ENCODE results near the gene BGLAP. TPM values are rescaled to one million over a fixed set of nuclear protein-coding genes. Genes with fewer than 3 reads are reported as not detected.

BGLAP gene
- polyA plus RNA-seq, 1 experiment, result 0.12 TPM

- no peak for TF ChIP-seq CTCF (IDR thresholded peaks at IDR 0.05; ENCODE audit: low read depth, low read length)
- Histone ChIP-seq H3K27me3 (ENCODE audit: control insufficient read depth, insufficient read depth, low read length) (no peaks in the 10 kb centered on the region), H3K4me3 (ENCODE audit: low read depth, low read length) (no peak overlapping the region), H3K9me3 (ENCODE audit: control insufficient read depth, insufficient read depth, low read length) (no peaks in the 10 kb centered on the region), H3K27ac (ENCODE audit: low read depth, low read length) (no peak overlapping the region)
- POLR2A ChIA-PET, result interaction anchor here (1.0 to 2.8 kb wide), 3 partner anchors 13 to 98 kb away, joined by 4 to 12 read pairs (median 5); partner anchors contain the start of gene PMF1
- CTCF ChIA-PET, result interaction anchor here (0.6 to 5.7 kb wide), 29 partner anchors 8 to 159 kb away, joined by 3 to 136 read pairs (median 7); partner anchors contain the start of genes MEX3A and PMF1
- DNase-seq (ENCODE audit: low read depth, low spot score), result no peak
Measured at GRCh38 chr1:156225677-156226014, 16.3 kb upstream of the BGLAP start.

- POLR2A ChIA-PET, result interaction anchor here (2.8 kb wide), 1 partner anchor 13 kb away, joined by 12 read pairs; the partner anchor contains the start of gene PMF1
Measured at GRCh38 chr1:156226116-156226538, 15.9 kb upstream of the BGLAP start.

GRCh38 chr1:156226782-156227181 lies 15.2 kb upstream of the BGLAP start:
- H3K4me3 ChIP-seq (ENCODE audit: low read depth, low read length), result no peak overlapping the region
- DNase-seq (ENCODE audit: low read depth, low spot score), result no peak
- ChIA-PET POLR2A (interaction anchor here (2.8 kb wide), 1 partner anchor 14 kb away, joined by 12 read pairs; the partner anchor contains the start of gene PMF1), CTCF (interaction anchor here (5.2 to 5.7 kb wide), 3 partner anchors 82 to 137 kb away, joined by 68 to 136 read pairs (median 90); no protein-coding TSS in a partner anchor)
- H3K27me3 ChIP-seq (ENCODE audit: control insufficient read depth, insufficient read depth, low read length), result no peaks in the 10 kb centered on the region
- no peak overlapping the region for H3K27ac ChIP-seq (ENCODE audit: low read depth, low read length)
- H3K9me3 ChIP-seq (ENCODE audit: control insufficient read depth, insufficient read depth, low read length), result no peaks in the 10 kb centered on the region
- no peak for TF ChIP-seq CTCF (IDR thresholded peaks at IDR 0.05; ENCODE audit: low read depth, low read length)

More at GRCh38 chr1:156226116-156226538, 15.9 kb upstream of the BGLAP start:
- no peak for TF ChIP-seq CTCF (IDR thresholded peaks at IDR 0.05; ENCODE audit: low read depth, low read length)
- CTCF ChIA-PET, result interaction anchor here (0.8 to 5.7 kb wide), 12 partner anchors 12 to 143 kb away, joined by 3 to 136 read pairs (median 16); partner anchors contain the start of genes MEX3A and PMF1
- no peaks in the 10 kb centered on the region for H3K9me3 ChIP-seq (ENCODE audit: control insufficient read depth, insufficient read depth, low read length)
- H3K4me3 ChIP-seq (ENCODE audit: low read depth, low read length), result no peak overlapping the region
- no peak for DNase-seq (ENCODE audit: low read depth, low spot score)
- H3K27me3 ChIP-seq (ENCODE audit: control insufficient read depth, insufficient read depth, low read length), result no peaks in the 10 kb centered on the region
- H3K27ac ChIP-seq (ENCODE audit: low read depth, low read length), result no peak overlapping the region

- Histone ChIP-seq H3K9me3 (ENCODE audit: control insufficient read depth, insufficient read depth, low read length) (no peaks in the 10 kb centered on the region), H3K4me3 (ENCODE audit: low read depth, low read length) (no peak overlapping the region), H3K27ac (ENCODE audit: low read depth, low read length) (no peak overlapping the region), H3K27me3 (ENCODE audit: control insufficient read depth, insufficient read depth, low read length) (no peaks in the 10 kb centered on the region)
- ChIA-PET CTCF (no interaction called here), POLR2A (no interaction called here)
- no peak for DNase-seq (ENCODE audit: low read depth, low spot score)
- TF ChIP-seq CTCF (IDR thresholded peaks at IDR 0.05; ENCODE audit: low read depth, low read length), result no peak
Measured at GRCh38 chr1:156228501-156228900, 13.5 kb upstream of the BGLAP start.

GRCh38 chr1:156229809-156230472 lies 12.0 kb upstream of the BGLAP start:
- no peak for TF ChIP-seq CTCF (IDR thresholded peaks at IDR 0.05; ENCODE audit: low read depth, low read length)
- ChIA-PET POLR2A (interaction anchor here (0.6 kb wide), 1 partner anchor 60 kb away, joined by 5 read pairs; no protein-coding TSS in a partner anchor), CTCF (interaction anchor here (1.2 kb wide), 1 partner anchor 133 kb away, joined by 3 read pairs; no protein-coding TSS in a partner anchor)
- Histone ChIP-seq H3K4me3 (ENCODE audit: low read depth, low read length) (no peak overlapping the region), H3K9me3 (ENCODE audit: control insufficient read depth, insufficient read depth, low read length) (no peaks in the 10 kb centered on the region), H3K27me3 (ENCODE audit: control insufficient read depth, insufficient read depth, low read length) (no peaks in the 10 kb centered on the region), H3K27ac (ENCODE audit: low read depth, low read length) (no peak overlapping the region)
- DNase-seq (ENCODE audit: low read depth, low spot score), result no peak

All from AG04450 (cell line).